Type B pancreatic cell (in vitro differentiated cells): ENCODE measurements around the gene NTN1. TPM values are rescaled to one million over a fixed set of nuclear protein-coding genes. Genes with fewer than 3 reads are reported as not detected.

Source experiments
- DNase-seq: peaks from one replicate; pipeline ENCODE4 v3.0.0; 2021; ENCODE audit warnings: mixed read lengths; ENCODE audit not compliant: unreplicated experiment; ENCODE audit errors: extremely low spot score
- H3K27ac Mint-ChIP-seq: 2 replicates; pipeline ENCODE4 v1.8.0; 2021; ENCODE audit warnings: mild to moderate bottlenecking, mixed read lengths
- H3K27me3 Mint-ChIP-seq: 2 replicates; pipeline ENCODE4 v1.8.0; 2021; ENCODE audit warnings: mixed read lengths
- H3K36me3 Mint-ChIP-seq: 2 replicates; pipeline ENCODE4 v1.8.0; 2021; ENCODE audit warnings: mixed read lengths
- H3K4me1 Mint-ChIP-seq: one replicate; pipeline ENCODE4 v1.8.0; 2021; ENCODE audit warnings: mixed read lengths; ENCODE audit not compliant: unreplicated experiment
- H3K4me3 Mint-ChIP-seq: 2 replicates; pipeline ENCODE4 v1.8.0; 2021; ENCODE audit warnings: mild to moderate bottlenecking, mixed read lengths
- H3K9me3 Mint-ChIP-seq: 2 replicates; pipeline ENCODE4 v1.8.0; 2021; ENCODE audit warnings: mixed read lengths
- CTCF ChIP-seq: fragments of 200-600 bp; sonication (generic); conservative IDR thresholded peaks from 2 replicates; pipeline ENCODE4 v1.5.0; 2021; ENCODE audit warnings: antibody characterized with exemption, mild to moderate bottlenecking
- total RNA-seq: library from RNA; stranded (reverse); gene quantifications from 2 replicates; pipeline ENCODE4 v1.2.1, GENCODE V29; 2021; ENCODE audit warnings: low replicate concordance

NTN1 gene
- total RNA-seq, 1 donor from 2014 or later, result 10.7 TPM

- Mint-ChIP-seq H3K4me3 (no peak overlapping the region), H3K4me1 (no peaks in the 10 kb centered on the region), H3K27me3 (peaks cover 13% of the 10 kb centered on the region), H3K9me3 (no peaks in the 10 kb centered on the region), H3K36me3 (no peaks in the 10 kb centered on the region), H3K27ac (no peak overlapping the region)
- DNase-seq, result no peak
- no peak for TF ChIP-seq CTCF
Observed at GRCh38 chr17:9188367-9188766, 167.1 kb downstream of the NTN1 start.

- H3K27ac Mint-ChIP-seq, result no peak overlapping the region
- no peak overlapping the region for H3K4me3 Mint-ChIP-seq
- H3K4me1 Mint-ChIP-seq, result no peaks in the 10 kb centered on the region
- TF ChIP-seq CTCF, result no peak
- no peaks in the 10 kb centered on the region for H3K9me3 Mint-ChIP-seq
- no peak for DNase-seq
- H3K36me3 Mint-ChIP-seq, result no peaks in the 10 kb centered on the region
- peaks cover under 1% of the 10 kb centered on the region for H3K27me3 Mint-ChIP-seq
Observed at GRCh38 chr17:9189870-9190269, 168.6 kb downstream of the NTN1 start.

GRCh38 chr17:9192010-9192409, 170.7 kb downstream of the NTN1 start:
- Mint-ChIP-seq H3K9me3 (no peaks in the 10 kb centered on the region), H3K27me3 (peaks cover 8% of the 10 kb centered on the region), H3K27ac (no peak overlapping the region), H3K4me3 (no peak overlapping the region), H3K4me1 (peaks cover 12% of the 10 kb centered on the region), H3K36me3 (peaks cover 3% of the 10 kb centered on the region)
- DNase-seq, result no peak
- TF ChIP-seq CTCF, result no peak

GRCh38 chr17:9195411-9195810, 174.1 kb downstream of the NTN1 start:
- H3K4me3 Mint-ChIP-seq, result no peak overlapping the region
- no peak for TF ChIP-seq CTCF
- H3K4me1 Mint-ChIP-seq, result peaks cover 17% of the 10 kb centered on the region
- H3K9me3 Mint-ChIP-seq, result no peaks in the 10 kb centered on the region
- peaks cover 14% of the 10 kb centered on the region for H3K27me3 Mint-ChIP-seq
- no peak for DNase-seq
- peaks cover 5% of the 10 kb centered on the region for H3K36me3 Mint-ChIP-seq
- H3K27ac Mint-ChIP-seq, result no peak overlapping the region

GRCh38 chr17:9195961-9196670, 174.8 kb downstream of the NTN1 start:
- peak; percentile 23 for TF ChIP-seq CTCF
- H3K4me1 Mint-ChIP-seq, result peaks cover 23% of the 10 kb centered on the region
- no peak for DNase-seq
- H3K9me3 Mint-ChIP-seq, result no peaks in the 10 kb centered on the region
- H3K27ac Mint-ChIP-seq, result peak overlapping the region; percentile 86
- peak overlapping the region; percentile 1 for H3K4me3 Mint-ChIP-seq
- peaks cover 21% of the 10 kb centered on the region for H3K27me3 Mint-ChIP-seq
- H3K36me3 Mint-ChIP-seq, result peaks cover 5% of the 10 kb centered on the region
